Endothelial cell of umbilical vein (primary cell): ENCODE results near the gene YTHDC1. TPM values are rescaled to one million over a fixed set of nuclear protein-coding genes. Genes with fewer than 3 reads are reported as not detected.

Source experiments
- BruUV-seq: library from RNA; stranded (reverse); fragments of 400-500 nt; replicated peaks from 2 replicates; lab custom pipeline; 2021; lab: Mats Ljungman, UMichigan
- CTCF ChIA-PET: fragments of 300-600, 350-600 bp; sonication (Branson Sonifier 250); formaldehyde crosslinking; loops from one replicate; lab custom pipeline; 2021; ENCODE audit warnings: antibody characterized with exemption, inconsistent platforms; lab: Charles Lee
- POLR2A ChIA-PET: fragments of 300-600, 350-600 bp; sonication (Branson Sonifier 250); formaldehyde crosslinking; loops from one replicate; lab custom pipeline; 2021; ENCODE audit warnings: antibody characterized with exemption, inconsistent platforms; lab: Charles Lee
- DNase-seq: peaks from one replicate; pipeline ENCODE4 v3.0.0-alpha.2; 2011; ENCODE audit warnings: low read depth, low spot score
- FAIRE-seq: peaks from 2 replicates; lab custom pipeline; 2011; peaks lifted over from hg19 to GRCh38; lab: Jason Lieb, UNC
- H2AFZ ChIP-seq: 2 replicates; pipeline ENCODE4 v1.6.0; 2012; ENCODE audit warnings: low read depth, low read length, control low read depth, inconsistent platforms
- H3K27ac ChIP-seq: 2 replicates; pipeline ENCODE4 v1.5.1; 2011; ENCODE audit warnings: low read depth, mild to moderate bottlenecking, control low read depth, low read length, moderate library complexity; ENCODE audit not compliant: insufficient read depth
- H3K27me3 ChIP-seq, 2 experiments: 2 replicates each; pipeline versions ENCODE4 v1.6.0 to v1.6.1; 2011; ENCODE audit warnings: low read length in 2 of 2, mixed read lengths in 1 of 2; ENCODE audit not compliant: control insufficient read depth in 2 of 2, insufficient read depth in 2 of 2
- H3K36me3 ChIP-seq, 2 experiments: 2 replicates in 1 of 2; 3 replicates in 1 of 2; pipeline ENCODE4 v1.5.1; 2011; ENCODE audit warnings: low read length in 2 of 2, mild to moderate bottlenecking in 1 of 2, moderate library complexity in 1 of 2; ENCODE audit not compliant: control insufficient read depth in 2 of 2, insufficient read depth in 2 of 2; ENCODE audit errors: extremely low read depth in 1 of 2
- H3K4me1 ChIP-seq: 3 replicates; pipeline ENCODE4 v1.5.1; 2011; ENCODE audit warnings: mild to moderate bottlenecking, low read length; ENCODE audit not compliant: control insufficient read depth, insufficient read depth; ENCODE audit errors: extremely low read depth
- H3K4me2 ChIP-seq: 2 replicates; pipeline ENCODE4 v1.6.1; 2011; ENCODE audit warnings: low read length, control low read depth, mixed read lengths; ENCODE audit not compliant: insufficient read depth
- H3K4me3 ChIP-seq, 3 experiments: fragments of 200-600 bp in 1 of 3; sonication (generic), shearing (Covaris generic) in 1 of 3; replicated peaks in 1 of 3; 2 replicates each; pipeline ENCODE4 v1.5.1; 2011 to 2016; ENCODE audit warnings: control low read depth in 3 of 3, low read length in 3 of 3, mild to moderate bottlenecking in 2 of 3, inconsistent platforms in 1 of 3, low read depth in 1 of 3, moderate library complexity in 1 of 3; ENCODE audit not compliant: insufficient read depth in 1 of 3
- H3K79me2 ChIP-seq: 2 replicates; pipeline ENCODE4 v1.6.0; 2012; ENCODE audit warnings: low read length, inconsistent platforms; ENCODE audit not compliant: control insufficient read depth, insufficient read depth
- H3K9ac ChIP-seq: replicated peaks from 2 replicates; pipeline ENCODE3; 2011; ENCODE audit warnings: low read length, control low read depth; ENCODE audit not compliant: insufficient read depth; ENCODE audit errors: extremely low read depth
- H3K9me1 ChIP-seq: replicated peaks from 3 replicates; pipeline ENCODE4 v1.6.0; 2011; ENCODE audit warnings: mild to moderate bottlenecking, low read length; ENCODE audit not compliant: control insufficient read depth, insufficient read depth; ENCODE audit errors: extremely low read depth
- H3K9me3 ChIP-seq: replicated peaks from 2 replicates; pipeline ENCODE4 v1.5.1; 2012; ENCODE audit warnings: low read length, inconsistent platforms; ENCODE audit not compliant: control insufficient read depth, insufficient read depth
- H4K20me1 ChIP-seq: replicated peaks from 2 replicates; pipeline ENCODE3; 2011; ENCODE audit warnings: mild to moderate bottlenecking, low read length; ENCODE audit not compliant: control insufficient read depth, insufficient read depth; ENCODE audit errors: extremely low read depth
- CTCF ChIP-seq, 2 donors: IDR thresholded peaks; 1 replicate in 1 of 2; 2 replicates in 1 of 2; pipeline ENCODE4 v1.5.1; 2011; ENCODE audit warnings: low read length in 2 of 2, mild to moderate bottlenecking in 2 of 2, moderate library complexity in 2 of 2, control low read depth in 1 of 2, inconsistent platforms in 1 of 2, low read depth in 1 of 2; ENCODE audit not compliant: insufficient read depth in 1 of 2; ENCODE audit errors: extremely low read depth in 1 of 2
- EZH2 ChIP-seq: IDR thresholded peaks from 2 replicates; pipeline ENCODE4 v1.6.1; 2012; ENCODE audit warnings: borderline replicate concordance, low read depth, mild to moderate bottlenecking, moderate library complexity, low read length, inconsistent platforms; ENCODE audit not compliant: severe bottlenecking
- FOS ChIP-seq: IDR thresholded peaks from 2 replicates; pipeline ENCODE4 v1.6.1; 2011; ENCODE audit warnings: mild to moderate bottlenecking, low read length, moderate library complexity, borderline replicate concordance; ENCODE audit not compliant: insufficient read depth
- GATA2 ChIP-seq: IDR thresholded peaks from 2 replicates; pipeline ENCODE4 v1.7.0; 2011; ENCODE audit warnings: low read depth, mild to moderate bottlenecking, moderate library complexity, mixed read lengths, low read length; ENCODE audit not compliant: insufficient read length, insufficient read depth
- JUN ChIP-seq: IDR thresholded peaks from 2 replicates; pipeline ENCODE4 v1.6.1; 2011; ENCODE audit warnings: borderline replicate concordance, low read depth; ENCODE audit not compliant: insufficient read length, insufficient read depth
- MAX ChIP-seq: IDR thresholded peaks from 2 replicates; pipeline ENCODE4 v1.6.1; 2011; ENCODE audit not compliant: insufficient read depth, insufficient read length
- MYC ChIP-seq: IDR thresholded peaks from one replicate; pipeline ENCODE4 v1.6.1; 2011; ENCODE audit warnings: mild to moderate bottlenecking, low read depth, low read length
- POLR2A ChIP-seq: IDR thresholded peaks from 2 replicates; pipeline ENCODE4 v1.6.1; 2012; ENCODE audit warnings: low read depth, mild to moderate bottlenecking, control low read depth, low read length
- POLR2AphosphoS5 ChIP-seq: IDR thresholded peaks from 2 replicates; pipeline ENCODE4 v1.6.1; 2012; ENCODE audit warnings: low read depth, mild to moderate bottlenecking, control low read depth, low read length, moderate library complexity; ENCODE audit not compliant: insufficient read depth
- dilution Hi-C: fragments of 300-500 bp; cut with MboI; formaldehyde crosslinking; loops from one replicate; pipeline ENCODE4 v1.15.0; 2019; ENCODE audit warnings: low sequenced_read_pairs; ENCODE audit not compliant: extremely low pct_ligation_motif_present
- intact Hi-C: fragments of 100-400 bp; cut with micrococcal nuclease; formaldehyde crosslinking; loops from one replicate; pipeline ENCODE4 v1.10.0; 2022
- polyA plus RNA-seq, 4 experiments: library from polyadenylated mRNA; depleted of rRNA in 3 of 4; stranded (reverse) in 3 of 4; unstranded in 1 of 4; fragments of >200 nt; gene quantifications; 2 replicates each; pipeline versions ENCODE4 v1.2.1 to v1.2.3, GENCODE V29; 2011 to 2012; ENCODE audit warnings: missing spikeins in 1 of 4
- total RNA-seq: library from RNA; stranded (reverse); gene quantifications from 2 replicates; pipeline ENCODE4 v1.2.3, GENCODE V29; 2021

Gene YTHDC1
- total and polyA plus RNA-seq, 2 donors (not counting 3 experiments of a cell fraction or from before 2014, with no cell fraction given) = 17.8 to 60.4 TPM

- no peaks in the 10 kb centered on the region for H4K20me1 ChIP-seq
- H3K4me1 ChIP-seq = no peaks in the 10 kb centered on the region
- H3K36me3 ChIP-seq = no peaks in the 10 kb centered on the region
- no peaks in the 10 kb centered on the region for H3K9me3 ChIP-seq
- H3K4me2 ChIP-seq = no peak overlapping the region
- no TSS peak for BruUV-seq
- ChIA-PET CTCF (no interaction called here), POLR2A (no interaction called here)
- FAIRE-seq (no peak), DNase-seq (no peak)
- intact Hi-C loops (no loop called here), dilution Hi-C loops (no loop called here)
- TF ChIP-seq POLR2AphosphoS5 (no peak), EZH2 (no peak), GATA2 (no peak), CTCF (IDR thresholded peaks at IDR 0.05; ENCODE audit: extremely low read depth in 1 of 2, insufficient read depth in 1 of 2, low read depth in 1 of 2, low read length in 2 of 2) (no peak), MYC (no peak), JUN (no peak), POLR2A (no peak), FOS (no peak), MAX (no peak)
- H3K27me3 ChIP-seq = peaks cover 7 to 11% of the 10 kb centered on the region in 2 experiments
- no peak overlapping the region for H3K27ac ChIP-seq
- H2AFZ ChIP-seq = no peak overlapping the region
- H3K79me2 ChIP-seq = no peaks in the 10 kb centered on the region
- H3K4me3 ChIP-seq = no peak overlapping the region
- no peaks in the 10 kb centered on the region for H3K9me1 ChIP-seq
- H3K9ac ChIP-seq = no peak overlapping the region
Measured at GRCh38 chr4:68277627-68278026, 72.3 kb downstream of the YTHDC1 start.
